C4-2B (cell line): ENCODE measurements around the gene CTNNA2.

Experiments
- ZFX ChIP-seq: fragments of 450-650 bp; IDR thresholded peaks from 2 replicates; pipeline ENCODE4 v1.6.1; 2017
- TF ChIP-seq, protein P1 (sequence below): fragments of 450-650 bp; conservative IDR thresholded peaks from 2 replicates; pipeline ENCODE4 v1.5.1; 2017; ENCODE audit warnings: mild to moderate bottlenecking

- TF ChIP-seq, protein P1, sequence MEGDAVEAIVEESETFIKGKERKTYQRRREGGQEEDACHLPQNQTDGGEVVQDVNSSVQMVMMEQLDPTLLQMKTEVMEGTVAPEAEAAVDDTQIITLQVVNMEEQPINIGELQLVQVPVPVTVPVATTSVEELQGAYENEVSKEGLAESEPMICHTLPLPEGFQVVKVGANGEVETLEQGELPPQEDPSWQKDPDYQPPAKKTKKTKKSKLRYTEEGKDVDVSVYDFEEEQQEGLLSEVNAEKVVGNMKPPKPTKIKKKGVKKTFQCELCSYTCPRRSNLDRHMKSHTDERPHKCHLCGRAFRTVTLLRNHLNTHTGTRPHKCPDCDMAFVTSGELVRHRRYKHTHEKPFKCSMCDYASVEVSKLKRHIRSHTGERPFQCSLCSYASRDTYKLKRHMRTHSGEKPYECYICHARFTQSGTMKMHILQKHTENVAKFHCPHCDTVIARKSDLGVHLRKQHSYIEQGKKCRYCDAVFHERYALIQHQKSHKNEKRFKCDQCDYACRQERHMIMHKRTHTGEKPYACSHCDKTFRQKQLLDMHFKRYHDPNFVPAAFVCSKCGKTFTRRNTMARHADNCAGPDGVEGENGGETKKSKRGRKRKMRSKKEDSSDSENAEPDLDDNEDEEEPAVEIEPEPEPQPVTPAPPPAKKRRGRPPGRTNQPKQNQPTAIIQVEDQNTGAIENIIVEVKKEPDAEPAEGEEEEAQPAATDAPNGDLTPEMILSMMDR, result peak; percentile 66
- no peak for TF ChIP-seq ZFX
Observed at GRCh38 chr2:79876430-79876829, 363.6 kb downstream of the CTNNA2 start.
